Peyer's patch (tissue), 4 donors: ENCODE results near the gene ERGIC3.

Experiments
- CTCF ChIP-seq, 6 experiments: fragments of 450-650 bp in 4 of 6; fragments of 200-600 bp in 2 of 6; sonication (generic) in 1 of 6; IDR thresholded peaks; one replicate each; pipeline ENCODE4 v1.5.1; 2017 to 2019; ENCODE audit warnings: antibody characterized with exemption in 6 of 6, mild to moderate bottlenecking in 3 of 6, moderate library complexity in 1 of 6
- POLR2A ChIP-seq, 2 donors: fragments of 450-650 bp; IDR thresholded peaks; one replicate each; pipeline ENCODE4 v1.5.1; 2017; ENCODE audit warnings: antibody characterized with exemption in 2 of 2, mild to moderate bottlenecking in 2 of 2, moderate library complexity in 2 of 2

DNA sequence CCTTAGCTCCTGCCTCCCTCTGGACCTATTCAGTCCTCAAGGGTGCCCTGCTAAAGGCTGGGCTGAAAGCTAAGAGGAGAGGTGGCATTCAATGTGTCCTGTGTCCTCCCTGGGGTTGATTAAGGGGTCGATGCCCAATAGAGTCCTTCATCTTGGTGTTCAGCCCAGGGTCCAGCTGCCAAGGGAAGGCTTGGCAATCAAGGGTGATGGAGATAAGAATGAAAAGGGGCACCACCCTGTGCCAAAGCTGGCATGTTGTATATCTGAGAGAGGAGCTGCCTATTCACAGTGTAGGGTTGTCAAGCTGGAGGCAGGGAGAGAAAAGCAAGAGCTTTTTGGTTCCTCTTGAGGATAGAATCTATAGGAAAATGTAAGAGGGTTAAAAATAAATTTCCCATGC is 24.8 kb upstream of the ERGIC3 start:
- TF ChIP-seq POLR2A (IDR thresholded peaks at IDR 0.05) (no peak), CTCF (IDR thresholded peaks at IDR 0.05) (no peak)
